ENCODE data around the gene RPLP2.

RPLP2 gene

GRCh38 chr11:856397-856796, 46.6 kb downstream of the RPLP2 start:
- no peak for DNase-seq (ENCODE audit: low read depth, low spot score)
- no peak overlapping the region for H3K4me3 ChIP-seq (ENCODE audit: low read length)

GRCh38 chr11:858053-858761, 48.4 kb downstream of the RPLP2 start:
- no peak for DNase-seq (ENCODE audit: low read depth, low spot score)
- no peak overlapping the region for H3K4me3 ChIP-seq (ENCODE audit: low read length)

DNA sequence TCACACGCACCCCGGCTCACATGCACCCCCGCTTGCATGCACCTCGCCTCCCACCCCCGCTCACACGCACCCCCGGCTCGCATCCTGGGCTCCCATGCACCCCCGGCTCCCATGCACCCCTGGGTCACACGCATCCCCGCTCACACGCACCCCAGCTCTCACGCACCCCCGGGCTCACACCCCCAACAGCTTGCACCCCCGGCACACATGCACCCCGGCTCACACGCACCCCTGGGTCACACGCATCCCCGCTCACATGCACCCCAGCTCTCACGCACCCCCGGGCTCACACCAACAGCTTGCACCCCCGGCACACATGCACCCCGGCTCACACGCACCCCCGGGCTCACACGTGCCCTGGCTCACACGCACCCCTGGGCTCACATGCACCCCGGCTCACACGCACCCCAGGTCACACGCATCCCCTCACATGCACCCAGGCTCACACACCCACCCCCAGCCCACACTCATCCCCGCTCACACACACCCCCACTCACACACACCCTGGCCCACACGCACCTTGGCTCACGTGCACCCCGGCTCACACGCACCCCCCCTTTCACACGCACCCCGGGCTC, 49.1 kb downstream of the RPLP2 start:
- no peak overlapping the region for H3K4me3 ChIP-seq (ENCODE audit: low read length)
- DNase-seq (ENCODE audit: low read depth, low spot score): no peak

DNA sequence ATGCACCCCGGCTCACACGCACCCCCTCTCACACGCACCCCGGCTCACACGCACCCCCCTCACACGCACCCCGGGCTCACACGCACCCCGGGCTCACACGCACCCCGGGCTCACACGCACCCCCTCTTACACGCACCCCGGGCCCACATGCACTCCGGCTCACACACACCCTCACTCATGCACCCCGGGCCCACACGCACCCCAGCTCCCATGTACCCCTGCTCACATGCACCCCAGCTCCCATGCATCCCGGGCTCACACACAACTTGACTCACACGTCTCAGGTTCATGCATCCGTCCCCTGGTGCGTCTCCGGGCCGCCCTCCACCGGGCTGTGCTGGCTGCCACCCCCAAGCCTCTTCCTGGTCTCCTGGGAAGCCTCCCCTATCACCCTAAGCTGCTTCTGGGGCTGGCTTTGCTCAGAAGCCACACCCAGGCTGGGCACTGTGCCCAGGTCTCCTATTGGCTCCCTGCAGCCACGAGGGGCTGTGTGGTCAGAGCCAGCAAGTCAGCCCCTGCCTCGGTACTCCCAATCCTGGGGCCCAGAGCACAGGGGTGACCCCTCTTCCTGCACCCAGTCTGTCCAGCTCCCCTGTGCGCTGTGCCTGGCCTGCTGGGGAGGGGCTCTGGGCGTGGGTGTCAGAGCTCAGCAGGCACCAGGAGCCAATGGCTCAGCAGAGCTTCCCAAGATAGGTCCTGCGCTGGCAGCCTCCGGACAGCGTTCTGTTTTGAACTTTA, 49.8 kb downstream of the RPLP2 start:
- H3K4me3 ChIP-seq (ENCODE audit: low read length): no peak overlapping the region
- DNase-seq (ENCODE audit: low read depth, low spot score): peak; percentile 48

DNA sequence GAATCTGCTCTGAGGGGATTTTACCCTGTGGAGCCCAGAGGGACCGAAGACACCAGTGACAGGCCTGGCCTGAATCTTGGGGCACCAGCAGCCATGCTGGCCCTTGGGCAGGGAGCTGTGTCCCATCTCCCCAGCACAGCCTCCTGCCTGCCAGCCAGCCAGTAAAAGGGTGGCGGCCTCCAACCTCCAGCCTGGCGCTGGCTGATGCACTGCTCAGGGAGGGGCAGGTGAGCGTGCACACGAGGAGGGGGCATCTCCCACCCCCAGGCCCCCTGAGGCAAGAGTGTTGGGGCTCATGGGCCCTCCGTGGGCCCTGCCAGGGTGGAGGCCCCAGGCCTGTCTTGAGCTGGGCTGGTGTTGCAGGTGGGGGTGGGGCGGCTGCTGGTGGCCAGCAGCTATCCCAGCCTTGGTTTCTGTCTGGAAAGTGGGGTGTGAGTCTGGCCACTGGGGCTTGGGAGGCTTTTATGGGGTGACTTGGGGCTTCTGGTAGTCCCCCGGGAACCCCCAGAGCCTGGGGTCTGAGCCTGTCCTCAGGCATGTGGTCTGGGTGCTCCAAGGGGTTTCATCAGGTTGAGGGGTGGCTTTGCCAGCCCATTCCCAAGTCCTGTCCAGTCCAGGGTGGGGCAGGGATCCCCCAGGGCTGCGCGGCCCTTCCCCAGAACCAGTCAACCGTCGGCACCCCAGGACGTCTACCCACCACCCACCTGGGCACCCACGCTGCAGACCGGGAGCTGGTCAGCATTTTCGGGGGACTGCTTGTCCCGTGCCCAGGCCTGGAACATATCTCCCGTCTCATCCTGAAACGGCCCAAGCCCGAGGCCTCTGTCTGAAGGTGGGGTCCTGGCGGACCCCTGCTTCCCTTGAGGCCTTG, 50.7 kb downstream of the RPLP2 start:
- no peak for DNase-seq (ENCODE audit: low read depth, low spot score)
- H3K4me3 ChIP-seq (ENCODE audit: low read length): no peak overlapping the region

DNA sequence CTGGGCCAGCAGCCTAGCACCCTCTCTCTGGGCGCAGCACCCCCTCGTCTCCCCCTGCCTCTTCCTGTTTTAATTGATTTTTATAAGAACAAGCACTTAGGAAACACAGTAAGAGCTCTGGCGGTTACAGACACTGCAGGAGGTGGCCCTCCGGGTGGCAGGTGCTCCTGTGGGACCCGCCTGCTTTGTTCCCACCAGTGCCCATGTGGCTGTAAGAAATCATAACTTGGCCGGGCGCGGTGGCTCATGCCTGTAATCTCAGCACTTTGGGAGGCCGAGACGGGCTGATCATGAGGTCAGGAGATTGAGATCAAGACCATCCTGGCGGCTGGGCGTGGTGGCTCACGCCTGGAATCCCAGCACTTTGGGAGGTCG, 51.3 kb downstream of the RPLP2 start:
- H3K4me3 ChIP-seq (ENCODE audit: low read length): no peak overlapping the region
- DNase-seq (ENCODE audit: low read depth, low spot score): peak; percentile 61

DNA sequence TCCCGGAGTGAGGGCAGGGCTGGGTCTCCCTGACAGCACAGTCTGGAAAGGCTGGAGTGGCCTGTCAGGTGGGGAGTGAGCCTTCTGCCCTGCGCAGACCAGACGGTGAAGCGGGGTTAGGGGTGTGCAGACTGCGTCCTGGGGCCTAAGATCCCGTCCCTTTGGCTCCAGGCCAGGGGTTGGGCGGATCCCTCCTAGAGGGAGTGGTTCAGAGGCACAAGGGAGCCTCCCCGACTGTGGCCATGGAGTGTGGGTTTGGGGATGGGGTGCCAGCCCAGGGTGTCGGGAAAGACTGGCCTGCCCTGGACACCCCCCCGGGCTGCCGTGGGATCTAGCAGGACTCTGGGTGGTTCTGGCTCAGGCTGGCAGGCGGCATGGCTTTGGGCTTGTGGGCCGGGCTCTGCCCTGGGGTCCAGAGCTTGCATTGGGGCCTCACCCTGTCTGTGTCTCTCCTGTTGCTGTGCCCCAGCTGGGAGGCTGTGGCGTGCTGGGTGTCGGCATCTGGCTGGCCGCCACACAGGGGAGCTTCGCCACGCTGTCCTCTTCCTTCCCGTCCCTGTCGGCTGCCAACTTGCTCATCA, 52.4 kb downstream of the RPLP2 start:
- H3K4me3 ChIP-seq (ENCODE audit: low read length): no peak overlapping the region
- DNase-seq (ENCODE audit: low read depth, low spot score): no peak

Data from Jurkat, Clone E6-1 (cell line).